Fibroblast of lung (primary cell): Measurements from ENCODE around the gene OR8H2.

Experiments used
- EZH2 ChIP-seq: IDR thresholded peaks from 2 replicates; pipeline ENCODE4 v1.5.1; 2012; ENCODE audit warnings: low read length, control low read depth, mild to moderate bottlenecking; ENCODE audit errors: missing control alignments
- TF ChIP-seq, protein P1 (sequence below), 2 donors: IDR thresholded peaks in 1 of 2; conservative IDR thresholded peaks in 1 of 2; 1 replicate in 1 of 2; 2 replicates in 1 of 2; pipeline ENCODE4 v1.5.1; 2011 to 2012; ENCODE audit warnings: low read length in 2 of 2, control low read depth in 1 of 2, inconsistent platforms in 1 of 2, low read depth in 1 of 2, mild to moderate bottlenecking in 1 of 2

- no peak for TF ChIP-seq EZH2
- TF ChIP-seq, protein P1, sequence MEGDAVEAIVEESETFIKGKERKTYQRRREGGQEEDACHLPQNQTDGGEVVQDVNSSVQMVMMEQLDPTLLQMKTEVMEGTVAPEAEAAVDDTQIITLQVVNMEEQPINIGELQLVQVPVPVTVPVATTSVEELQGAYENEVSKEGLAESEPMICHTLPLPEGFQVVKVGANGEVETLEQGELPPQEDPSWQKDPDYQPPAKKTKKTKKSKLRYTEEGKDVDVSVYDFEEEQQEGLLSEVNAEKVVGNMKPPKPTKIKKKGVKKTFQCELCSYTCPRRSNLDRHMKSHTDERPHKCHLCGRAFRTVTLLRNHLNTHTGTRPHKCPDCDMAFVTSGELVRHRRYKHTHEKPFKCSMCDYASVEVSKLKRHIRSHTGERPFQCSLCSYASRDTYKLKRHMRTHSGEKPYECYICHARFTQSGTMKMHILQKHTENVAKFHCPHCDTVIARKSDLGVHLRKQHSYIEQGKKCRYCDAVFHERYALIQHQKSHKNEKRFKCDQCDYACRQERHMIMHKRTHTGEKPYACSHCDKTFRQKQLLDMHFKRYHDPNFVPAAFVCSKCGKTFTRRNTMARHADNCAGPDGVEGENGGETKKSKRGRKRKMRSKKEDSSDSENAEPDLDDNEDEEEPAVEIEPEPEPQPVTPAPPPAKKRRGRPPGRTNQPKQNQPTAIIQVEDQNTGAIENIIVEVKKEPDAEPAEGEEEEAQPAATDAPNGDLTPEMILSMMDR (conservative IDR thresholded peaks at IDR 0.05 in 1 of 2, IDR thresholded peaks at IDR 0.05 in 1 of 2; ENCODE audit: low read depth in 1 of 2, low read length in 2 of 2), result no peak
Measured at GRCh38 chr11:56140151-56140661, 36.7 kb downstream of the OR8H2 start, which contains the start of gene OR8J3.
